Measurements from ENCODE around the gene MAP3K12.

MAP3K12 gene

GRCh38 chr12:53506881-53507602 is 7.8 kb upstream of the MAP3K12 start, which contains the start of gene NPFF:
Gene NPFF (minus strand): TSS chr12:53507484. CDS start chr12:53507474, 10 bp downstream.
- H3K27ac ChIP-seq: no peak within 1 kb of the TSS
- TF ChIP-seq CTCF (conservative IDR thresholded peaks at IDR 0.05): no peak

- TF ChIP-seq CTCF (conservative IDR thresholded peaks at IDR 0.05): no peak
- H3K27ac ChIP-seq: no peak overlapping the region
Observed at GRCh38 chr12:53506450-53506785, 7.2 kb upstream of the MAP3K12 start.

GRCh38 chr12:53505555-53506449 is 6.5 kb upstream of the MAP3K12 start:
- no peak overlapping the region for H3K27ac ChIP-seq
- no peak for TF ChIP-seq CTCF (conservative IDR thresholded peaks at IDR 0.05)

- H3K27ac ChIP-seq: no peak overlapping the region
- TF ChIP-seq CTCF (conservative IDR thresholded peaks at IDR 0.05): no peak
Observed at GRCh38 chr12:53505086-53505485, 5.8 kb upstream of the MAP3K12 start.

- no peak for TF ChIP-seq CTCF (conservative IDR thresholded peaks at IDR 0.05)
- H3K27ac ChIP-seq: no peak overlapping the region
Observed at GRCh38 chr12:53504004-53504920, 5.0 kb upstream of the MAP3K12 start.

- no peak for TF ChIP-seq CTCF (conservative IDR thresholded peaks at IDR 0.05)
- no peak overlapping the region for H3K27ac ChIP-seq
Observed at GRCh38 chr12:53502983-53503728, 3.9 kb upstream of the MAP3K12 start.
